ENCODE results near the gene LEFTY2.
A peak's percentile ranks its signal among the peaks of the same experiment; 100 is the strongest.

LEFTY2 gene

GRCh38 chr1:225899044-225899925 lies 41.7 kb downstream of the LEFTY2 start:
- DNase-seq (ENCODE audit: low read depth in 1 of 2, low spot score in 1 of 2) = no peak
- H3K27ac ChIP-seq (replicated peaks) = no peak overlapping the region
- no peaks in the 10 kb centered on the region for H3K27me3 ChIP-seq (ENCODE audit: insufficient read depth, poor library complexity, severe bottlenecking)
- no peak for TF ChIP-seq SPI1 (IDR thresholded peaks at IDR 0.05; ENCODE audit: borderline replicate concordance, low read depth)
- TF ChIP-seq, protein P1, sequence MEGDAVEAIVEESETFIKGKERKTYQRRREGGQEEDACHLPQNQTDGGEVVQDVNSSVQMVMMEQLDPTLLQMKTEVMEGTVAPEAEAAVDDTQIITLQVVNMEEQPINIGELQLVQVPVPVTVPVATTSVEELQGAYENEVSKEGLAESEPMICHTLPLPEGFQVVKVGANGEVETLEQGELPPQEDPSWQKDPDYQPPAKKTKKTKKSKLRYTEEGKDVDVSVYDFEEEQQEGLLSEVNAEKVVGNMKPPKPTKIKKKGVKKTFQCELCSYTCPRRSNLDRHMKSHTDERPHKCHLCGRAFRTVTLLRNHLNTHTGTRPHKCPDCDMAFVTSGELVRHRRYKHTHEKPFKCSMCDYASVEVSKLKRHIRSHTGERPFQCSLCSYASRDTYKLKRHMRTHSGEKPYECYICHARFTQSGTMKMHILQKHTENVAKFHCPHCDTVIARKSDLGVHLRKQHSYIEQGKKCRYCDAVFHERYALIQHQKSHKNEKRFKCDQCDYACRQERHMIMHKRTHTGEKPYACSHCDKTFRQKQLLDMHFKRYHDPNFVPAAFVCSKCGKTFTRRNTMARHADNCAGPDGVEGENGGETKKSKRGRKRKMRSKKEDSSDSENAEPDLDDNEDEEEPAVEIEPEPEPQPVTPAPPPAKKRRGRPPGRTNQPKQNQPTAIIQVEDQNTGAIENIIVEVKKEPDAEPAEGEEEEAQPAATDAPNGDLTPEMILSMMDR (IDR thresholded peaks at IDR 0.05; ENCODE audit: insufficient read depth, low read length) = no peak
- no peak for TF ChIP-seq GABPA (IDR thresholded peaks at IDR 0.05; ENCODE audit: low read depth)
- TF ChIP-seq POLR2AphosphoS5 (IDR thresholded peaks at IDR 0.05; ENCODE audit: low read depth) = no peak
- no peak for TF ChIP-seq REST (IDR thresholded peaks at IDR 0.05; ENCODE audit: insufficient replicate concordance, low read depth)
- no peak overlapping the region for H3K4me3 ChIP-seq (replicated peaks; ENCODE audit: insufficient read depth, low read length)

- TF ChIP-seq GABPA (IDR thresholded peaks at IDR 0.05; ENCODE audit: low read depth) (no peak), REST (IDR thresholded peaks at IDR 0.05; ENCODE audit: insufficient replicate concordance, low read depth) (no peak)
- TF ChIP-seq, protein P1 (IDR thresholded peaks at IDR 0.05; ENCODE audit: insufficient read depth, low read length) = no peak
- H3K27ac ChIP-seq (replicated peaks) = no peak overlapping the region
- no peak overlapping the region for H3K4me3 ChIP-seq (replicated peaks; ENCODE audit: insufficient read depth, low read length)
- DNase-seq (ENCODE audit: low read depth in 1 of 2, low spot score in 1 of 2) = no peak
- no peaks in the 10 kb centered on the region for H3K27me3 ChIP-seq (ENCODE audit: insufficient read depth, poor library complexity, severe bottlenecking)
Measured at GRCh38 chr1:225897595-225898514, 43.2 kb downstream of the LEFTY2 start.

- TF ChIP-seq REST (IDR thresholded peaks at IDR 0.05; ENCODE audit: insufficient replicate concordance, low read depth) (no peak), SPI1 (IDR thresholded peaks at IDR 0.05; ENCODE audit: borderline replicate concordance, low read depth) (peak; percentile 24; the same call in 1 of the 2 replicates)
- H3K27me3 ChIP-seq (ENCODE audit: insufficient read depth, poor library complexity, severe bottlenecking) = no peaks in the 10 kb centered on the region
- peak in 1 of 2 experiments; percentile 26 for DNase-seq (ENCODE audit: low read depth in 1 of 2, low spot score in 1 of 2)
- H3K27ac ChIP-seq (replicated peaks) = peak overlapping the region; percentile 24
- no peak overlapping the region for H3K4me3 ChIP-seq (replicated peaks; ENCODE audit: insufficient read depth, low read length)
Measured at GRCh38 chr1:225896937-225897549, 44.0 kb downstream of the LEFTY2 start.
